ENCODE results near the gene NRP2. TPM values are rescaled to one million over a fixed set of nuclear protein-coding genes. Genes with fewer than 3 reads are reported as not detected.
A peak's percentile ranks its signal among the peaks of the same experiment; 100 is the strongest.

Gene NRP2
- total and polyA plus RNA-seq, 9 donors = 47.9 to 143 (median 106) TPM

DNA sequence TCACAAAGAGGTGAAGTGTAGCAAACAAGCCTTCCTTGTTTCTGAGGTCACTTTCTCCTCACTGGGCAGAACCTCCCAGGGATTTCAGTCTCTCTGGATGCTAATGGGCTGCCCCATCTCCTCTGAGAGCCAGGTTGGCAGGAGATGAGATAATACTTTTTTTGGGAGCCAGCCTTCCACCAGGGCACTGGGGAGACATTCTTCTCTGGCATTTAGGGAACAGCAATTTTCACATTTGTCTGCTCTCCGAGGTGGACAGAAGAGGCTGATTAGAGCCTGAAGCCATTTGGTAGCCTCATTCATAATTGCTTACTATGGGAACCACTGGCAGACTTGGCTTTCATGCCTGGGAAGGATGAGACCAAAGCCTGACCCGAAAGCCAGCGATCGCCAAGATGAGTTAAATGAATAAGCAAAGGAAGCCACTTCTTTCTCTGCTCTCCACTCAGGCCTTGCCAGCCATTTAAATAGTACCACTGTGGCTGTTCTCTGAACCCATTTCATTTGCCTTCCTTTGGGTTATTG, 70.1 kb downstream of the NRP2 start:
- Histone ChIP-seq H3K4me1 (ENCODE audit: insufficient read depth) (peaks cover 25% of the 10 kb centered on the region), H3K27ac (no peak overlapping the region)

DNA sequence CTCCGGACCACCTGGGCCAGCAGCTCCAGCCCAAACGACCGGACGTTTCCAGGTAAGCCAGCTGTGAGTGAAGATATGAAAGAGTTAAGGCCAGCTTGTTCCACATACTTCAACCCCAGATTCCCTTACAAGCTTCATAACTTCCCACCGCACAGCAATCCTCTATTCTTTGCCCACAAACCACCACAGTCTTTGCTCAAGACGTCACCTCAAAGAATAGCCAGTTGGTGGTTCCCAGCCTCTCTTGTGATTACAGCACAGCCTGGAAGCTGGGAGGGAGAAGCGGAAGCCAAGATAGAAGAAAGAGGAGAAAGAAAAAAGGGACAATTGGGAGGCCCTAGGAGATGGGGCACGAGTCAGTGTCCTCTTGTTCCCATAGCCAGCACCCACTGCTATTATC, 70.6 kb downstream of the NRP2 start:
- intact Hi-C loops (cut with DNase I) = no loop called here
- 89 to 90% (median 90%) methylated on average over 8 of the region's 8 CpGs for WGBS, 3 donors
- Histone ChIP-seq H3K4me1 (ENCODE audit: insufficient read depth) (peaks cover 27% of the 10 kb centered on the region), H3K27me3 (no peaks in the 10 kb centered on the region), H3K4me3 (no peak overlapping the region), H3K27ac (no peak overlapping the region), H3K9me3 (no peaks in the 10 kb centered on the region), H3K36me3 (no peaks in the 10 kb centered on the region)
- DNase-seq = no peak
- no peak for TF ChIP-seq POLR2A (IDR thresholded peaks at IDR 0.05)
- TF ChIP-seq, protein P1, sequence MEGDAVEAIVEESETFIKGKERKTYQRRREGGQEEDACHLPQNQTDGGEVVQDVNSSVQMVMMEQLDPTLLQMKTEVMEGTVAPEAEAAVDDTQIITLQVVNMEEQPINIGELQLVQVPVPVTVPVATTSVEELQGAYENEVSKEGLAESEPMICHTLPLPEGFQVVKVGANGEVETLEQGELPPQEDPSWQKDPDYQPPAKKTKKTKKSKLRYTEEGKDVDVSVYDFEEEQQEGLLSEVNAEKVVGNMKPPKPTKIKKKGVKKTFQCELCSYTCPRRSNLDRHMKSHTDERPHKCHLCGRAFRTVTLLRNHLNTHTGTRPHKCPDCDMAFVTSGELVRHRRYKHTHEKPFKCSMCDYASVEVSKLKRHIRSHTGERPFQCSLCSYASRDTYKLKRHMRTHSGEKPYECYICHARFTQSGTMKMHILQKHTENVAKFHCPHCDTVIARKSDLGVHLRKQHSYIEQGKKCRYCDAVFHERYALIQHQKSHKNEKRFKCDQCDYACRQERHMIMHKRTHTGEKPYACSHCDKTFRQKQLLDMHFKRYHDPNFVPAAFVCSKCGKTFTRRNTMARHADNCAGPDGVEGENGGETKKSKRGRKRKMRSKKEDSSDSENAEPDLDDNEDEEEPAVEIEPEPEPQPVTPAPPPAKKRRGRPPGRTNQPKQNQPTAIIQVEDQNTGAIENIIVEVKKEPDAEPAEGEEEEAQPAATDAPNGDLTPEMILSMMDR (IDR thresholded peaks at IDR 0.05) = no peak
- TF ChIP-seq EP300 (IDR thresholded peaks at IDR 0.05) = no peak

More for the DNA sequence above, 70.1 kb downstream of the NRP2 start:
- Histone ChIP-seq H3K27me3 (no peaks in the 10 kb centered on the region), H3K4me3 (no peak overlapping the region), H3K9me3 (no peaks in the 10 kb centered on the region), H3K36me3 (no peaks in the 10 kb centered on the region)
- no peak for DNase-seq
- WGBS, 3 donors = 89 to 96% (median 92%) methylated on average over 4 of the region's 4 CpGs
- intact Hi-C loops (cut with DNase I) = no loop called here
- TF ChIP-seq, protein P1 (IDR thresholded peaks at IDR 0.05) = no peak
- no peak for TF ChIP-seq POLR2A (IDR thresholded peaks at IDR 0.05)
- no peak for TF ChIP-seq EP300 (IDR thresholded peaks at IDR 0.05)

DNA sequence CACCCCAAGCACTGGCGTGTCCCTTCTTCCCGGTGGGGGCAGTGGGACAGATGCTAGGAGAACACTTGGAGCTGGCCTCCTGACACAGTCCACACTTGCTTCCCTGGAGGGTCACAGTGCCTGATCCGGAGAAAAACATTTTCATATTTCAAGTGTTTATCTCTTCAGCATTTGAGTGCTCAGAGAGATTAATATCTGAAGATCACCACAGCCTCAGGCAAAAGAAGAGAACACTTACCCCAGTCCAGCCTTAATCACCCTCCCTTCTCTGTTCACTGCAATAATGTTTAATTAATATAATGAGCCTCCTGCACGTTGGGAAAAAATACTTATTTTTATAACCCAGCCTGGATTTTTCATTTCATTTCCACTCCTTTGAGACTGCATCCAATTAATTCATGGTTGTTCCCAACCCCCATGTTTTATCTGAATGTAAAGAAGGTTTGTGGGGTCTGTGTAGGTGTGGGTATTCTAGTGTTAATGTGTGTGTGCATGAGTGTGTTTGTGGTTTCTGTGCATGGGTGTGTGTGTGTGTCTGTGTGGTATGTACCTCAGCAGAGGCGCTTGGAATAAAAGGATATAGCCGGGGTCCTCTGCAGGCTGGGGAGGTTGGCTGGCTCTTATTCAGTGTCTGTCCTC, 72.1 kb downstream of the NRP2 start:
- H3K27ac ChIP-seq = peak overlapping the region; percentile 77
- no peak for TF ChIP-seq POLR2A (IDR thresholded peaks at IDR 0.05)
- TF ChIP-seq, protein P1 (IDR thresholded peaks at IDR 0.05) = no peak
- TF ChIP-seq EP300 (IDR thresholded peaks at IDR 0.05) = no peak
- intact Hi-C loops (cut with DNase I) = no loop called here
- H3K9me3 ChIP-seq = no peaks in the 10 kb centered on the region
- no peaks in the 10 kb centered on the region for H3K36me3 ChIP-seq
- WGBS, 3 donors = 31 to 45% (median 35%) methylated on average over 6 of the region's 6 CpGs
- peaks cover 39% of the 10 kb centered on the region for H3K4me1 ChIP-seq (ENCODE audit: insufficient read depth)
- no peak overlapping the region for H3K4me3 ChIP-seq
- no peaks in the 10 kb centered on the region for H3K27me3 ChIP-seq
- DNase-seq = no peak

DNA sequence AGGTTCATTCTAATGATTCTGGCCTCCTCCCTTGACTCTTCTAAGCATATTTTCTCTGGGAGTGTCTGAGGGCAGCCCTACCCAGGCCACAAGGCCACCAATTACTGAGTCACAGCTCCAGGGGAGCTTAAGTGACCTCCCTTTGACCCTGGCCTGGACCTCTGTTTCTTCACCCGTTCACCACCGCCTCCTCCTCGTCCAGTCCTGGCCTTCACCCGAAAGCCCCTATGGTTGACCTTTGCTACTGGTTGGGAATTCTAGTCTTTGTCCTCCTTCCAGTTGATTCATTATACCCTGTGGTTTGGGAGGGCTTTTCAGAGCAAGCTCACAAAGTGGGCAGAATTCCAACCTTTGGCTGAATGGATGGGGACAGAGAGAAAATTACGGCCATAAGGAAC, 72.6 kb downstream of the NRP2 start:
- Histone ChIP-seq H3K27me3 (no peaks in the 10 kb centered on the region), H3K36me3 (no peaks in the 10 kb centered on the region), H3K4me1 (ENCODE audit: insufficient read depth) (peaks cover 39% of the 10 kb centered on the region), H3K9me3 (no peaks in the 10 kb centered on the region), H3K4me3 (no peak overlapping the region), H3K27ac (peak overlapping the region; percentile 77)
- DNase-seq = peak in 3 of 5 donors; percentile 44 to 58 (median 53)
- TF ChIP-seq EP300 (IDR thresholded peaks at IDR 0.05) = no peak
- TF ChIP-seq, protein P1 (IDR thresholded peaks at IDR 0.05) = no peak
- TF ChIP-seq POLR2A (IDR thresholded peaks at IDR 0.05) = no peak
- WGBS, 3 donors = 4 to 13% (median 9%) methylated on average over 5 of the region's 5 CpGs
- intact Hi-C loops (cut with DNase I) = no loop called here

Data from ovary (tissue), 9 donors.